ENCODE results near the gene STOML1. TPM values are rescaled to one million over a fixed set of nuclear protein-coding genes. Genes with fewer than 3 reads are reported as not detected.

Gene STOML1
- total and polyA plus RNA-seq, 2 experiments from 2014 or later, result 2.3 to 2.4 TPM

GRCh38 chr15:73936588-73937290 is 55.4 kb downstream of the STOML1 start:
- H3K36me3 Mint-ChIP-seq (ENCODE audit: low read depth), result no peaks in the 10 kb centered on the region
- H3K27ac Mint-ChIP-seq, result peak overlapping the region; percentile 24; the same call in 1 of the 2 replicates
- no peak overlapping the region; the same call in 2 of the 3 replicates for H3K4me3 Mint-ChIP-seq
- no peaks in the 10 kb centered on the region for H3F3A ChIP-seq (replicated peaks; ENCODE audit: low read depth)
- H3K27me3 Mint-ChIP-seq (ENCODE audit: insufficient read depth, low read depth, poor library complexity), result peaks cover 8% of the 10 kb centered on the region
- peaks cover 26% of the 10 kb centered on the region for H3K4me1 Mint-ChIP-seq
- no peak overlapping the region for H3K4me2 ChIP-seq
- H2AFZ ChIP-seq, result no peak overlapping the region
- H3K9me2 ChIP-seq (ENCODE audit: insufficient read depth), result no peaks in the 10 kb centered on the region
- H3K9me3 Mint-ChIP-seq, result no peaks in the 10 kb centered on the region
- H4K20me1 ChIP-seq (replicated peaks; ENCODE audit: insufficient read depth), result no peaks in the 10 kb centered on the region
- DNase-seq (ENCODE audit: low spot score) (no peak), ATAC-seq (no peak)
- H3K4me3 ChIP-seq, result no peak overlapping the region
- TF ChIP-seq ZNF114 (CRISPR knock-in tag; IDR thresholded peaks at IDR 0.05) (no peak), NANOG (IDR thresholded peaks at IDR 0.05; ENCODE audit: borderline replicate concordance) (no peak), ETS1 (IDR thresholded peaks at IDR 0.05) (no peak), JUNB (IDR thresholded peaks at IDR 0.05; ENCODE audit: unreplicated experiment) (no peak), STAT1 (IDR thresholded peaks at IDR 0.05; ENCODE audit: unreplicated experiment) (no peak)
- H3K79me2 ChIP-seq (replicated peaks; ENCODE audit: insufficient read depth), result no peaks in the 10 kb centered on the region
- H3K4me1 ChIP-seq (ENCODE audit: insufficient read depth), result no peaks in the 10 kb centered on the region; the same call in 1 of the 2 replicates
- H3K27me3 ChIP-seq (ENCODE audit: insufficient read depth), result no peaks in the 10 kb centered on the region
- no peaks in the 10 kb centered on the region for H3K36me3 ChIP-seq (ENCODE audit: insufficient read depth)
- no peak overlapping the region for H3K27ac ChIP-seq (ENCODE audit: low read depth)

- no peak for TF ChIP-seq EZH2phosphoT487 (IDR thresholded peaks at IDR 0.05; ENCODE audit: unreplicated experiment)
- TF ChIP-seq CTCF (conservative IDR thresholded peaks at IDR 0.05; ENCODE audit: low read depth in 2 of 2), result peak in 1 of 2 experiments; percentile 13; a peak in 1 of 4 replicates
- no peak for TF ChIP-seq ZNF331 (CRISPR knock-in tag; IDR thresholded peaks at IDR 0.05; ENCODE audit: low read depth)
- TF ChIP-seq EZH2 (IDR thresholded peaks at IDR 0.05; ENCODE audit: low read depth, unreplicated experiment), result no peak
- Histone ChIP-seq H3K4me3 (no peak overlapping the region), H3K4me1 (ENCODE audit: insufficient read depth) (no peaks in the 10 kb centered on the region; the same call in 1 of the 2 replicates), H2AFZ (no peak overlapping the region), H3K27ac (ENCODE audit: low read depth) (no peak overlapping the region), H3K79me2 (replicated peaks; ENCODE audit: insufficient read depth) (no peaks in the 10 kb centered on the region), H4K20me1 (replicated peaks; ENCODE audit: insufficient read depth) (no peaks in the 10 kb centered on the region), H3K27me3 (ENCODE audit: insufficient read depth) (no peaks in the 10 kb centered on the region), H3K9me2 (ENCODE audit: insufficient read depth) (no peaks in the 10 kb centered on the region), H3F3A (replicated peaks; ENCODE audit: low read depth) (no peaks in the 10 kb centered on the region), H3K36me3 (ENCODE audit: insufficient read depth) (no peaks in the 10 kb centered on the region), H3K4me2 (no peak overlapping the region)
- no peak overlapping the region; the same call in 2 of the 3 replicates for H3K4me3 Mint-ChIP-seq
- no peaks in the 10 kb centered on the region for H3K36me3 Mint-ChIP-seq (ENCODE audit: low read depth)
- no peak overlapping the region for H3K27ac Mint-ChIP-seq
- ATAC-seq (peak; percentile 71), DNase-seq (ENCODE audit: low spot score) (peak; percentile 31)
- no peaks in the 10 kb centered on the region for H3K9me3 Mint-ChIP-seq
- peaks cover 6% of the 10 kb centered on the region for H3K27me3 Mint-ChIP-seq (ENCODE audit: insufficient read depth, low read depth, poor library complexity)
- peaks cover 22% of the 10 kb centered on the region for H3K4me1 Mint-ChIP-seq
Observed at GRCh38 chr15:73936181-73936580, 55.9 kb downstream of the STOML1 start.
